GM12873 (cell line): Measurements from ENCODE around the gene DLGAP1.

Experiments
- CTCF ChIP-seq: IDR thresholded peaks from 2 replicates; pipeline ENCODE4 v1.5.1; 2012; ENCODE audit warnings: low read depth, mild to moderate bottlenecking, moderate library complexity, low read length, control low read depth; ENCODE audit not compliant: insufficient read depth; ENCODE audit errors: missing control alignments

Gene DLGAP1

GRCh38 chr18:3554811-3555427 is 900.2 kb downstream of the DLGAP1 start:
- TF ChIP-seq CTCF: no peak

GRCh38 chr18:3554091-3554601 is 901.0 kb downstream of the DLGAP1 start:
- no peak for TF ChIP-seq CTCF

GRCh38 chr18:3552305-3552704 is 902.8 kb downstream of the DLGAP1 start:
- TF ChIP-seq CTCF: no peak

- TF ChIP-seq CTCF: no peak
These were observed 907.1 kb downstream of the DLGAP1 start for GRCh38 chr18:3547891-3548615.

GRCh38 chr18:3546106-3546505 is 909.0 kb downstream of the DLGAP1 start:
- TF ChIP-seq CTCF: no peak

GRCh38 chr18:3544537-3544936 is 910.6 kb downstream of the DLGAP1 start:
- TF ChIP-seq CTCF: no peak

- no peak for TF ChIP-seq CTCF
These were observed 913.3 kb downstream of the DLGAP1 start for GRCh38 chr18:3541549-3542386.
